Islet of Langerhans (tissue), 1 donor: ENCODE measurements around the gene BCDIN3D.

Experiments
- FAIRE-seq: peaks from one replicate; lab custom pipeline; 2011; peaks lifted over from hg19 to GRCh38; lab: Jason Lieb, UNC

BCDIN3D gene

GRCh38 chr12:49818241-49818895 lies 24.5 kb downstream of the BCDIN3D start:
- FAIRE-seq: no peak

- FAIRE-seq: no peak
Observed at GRCh38 chr12:49813131-49813530, 29.8 kb downstream of the BCDIN3D start.

- FAIRE-seq: no peak
Observed at GRCh38 chr12:49811961-49812401, 30.9 kb downstream of the BCDIN3D start.

GRCh38 chr12:49811136-49811535 lies 31.8 kb downstream of the BCDIN3D start:
- FAIRE-seq: no peak

- no peak for FAIRE-seq
Observed at GRCh38 chr12:49809906-49810389, 33.0 kb downstream of the BCDIN3D start.

- FAIRE-seq: no peak
Observed at GRCh38 chr12:49809381-49809905, 33.5 kb downstream of the BCDIN3D start.

- no peak for FAIRE-seq
Observed at GRCh38 chr12:49808686-49809380, 34.1 kb downstream of the BCDIN3D start.

GRCh38 chr12:49807991-49808580 lies 34.8 kb downstream of the BCDIN3D start:
- FAIRE-seq: no peak

- FAIRE-seq: no peak
Observed at GRCh38 chr12:49806877-49807276, 36.0 kb downstream of the BCDIN3D start.

GRCh38 chr12:49806321-49806813 lies 36.5 kb downstream of the BCDIN3D start:
- no peak for FAIRE-seq

- no peak for FAIRE-seq
Observed at GRCh38 chr12:49805409-49805808, 37.5 kb downstream of the BCDIN3D start.

- FAIRE-seq: no peak
Observed at GRCh38 chr12:49804821-49805220, 38.1 kb downstream of the BCDIN3D start.

GRCh38 chr12:49803693-49804450 lies 39.0 kb downstream of the BCDIN3D start:
- no peak for FAIRE-seq

- no peak for FAIRE-seq
Observed at GRCh38 chr12:49801141-49802063, 41.5 kb downstream of the BCDIN3D start.

- FAIRE-seq: no peak
Observed at GRCh38 chr12:49800421-49801140, 42.3 kb downstream of the BCDIN3D start.

GRCh38 chr12:49798934-49799333 lies 44.0 kb downstream of the BCDIN3D start:
- FAIRE-seq: no peak

GRCh38 chr12:49798248-49798647 lies 44.7 kb downstream of the BCDIN3D start:
- FAIRE-seq: no peak

- no peak for FAIRE-seq
Observed at GRCh38 chr12:49797449-49797776, 45.5 kb downstream of the BCDIN3D start.

GRCh38 chr12:49796606-49797448 lies 46.1 kb downstream of the BCDIN3D start:
- no peak for FAIRE-seq

- no peak for FAIRE-seq
Observed at GRCh38 chr12:49796155-49796554, 46.8 kb downstream of the BCDIN3D start.
